ENCODE measurements around the gene VPS8.

Gene VPS8

GRCh38 chr3:185084901-185085300 lies 272.9 kb downstream of the VPS8 start:
- peak in 1 of 56 donors; percentile 6 for DNase-seq

GRCh38 chr3:185087419-185087818 lies 275.5 kb downstream of the VPS8 start:
- no peak for DNase-seq

GRCh38 chr3:185089343-185089742 lies 277.4 kb downstream of the VPS8 start:
- DNase-seq: no peak

- DNase-seq: no peak
Measured at GRCh38 chr3:185089751-185090150, 277.8 kb downstream of the VPS8 start.

- DNase-seq: no peak
Measured at GRCh38 chr3:185090811-185091210, 278.8 kb downstream of the VPS8 start.

GRCh38 chr3:185093116-185093515 lies 281.1 kb downstream of the VPS8 start:
- no peak for DNase-seq

GRCh38 chr3:185094697-185095096 lies 282.7 kb downstream of the VPS8 start:
- DNase-seq: no peak
